HG03175 (cell line): ENCODE data around the gene SEZ6L2.
"Not testable (repeated sequence)": the region's sequence is repeated elsewhere in the genome, so short reads cannot be mapped to it uniquely, and the experiment has no call there.

Experiments
- ATAC-seq: cut with Tn5 transposase; IDR thresholded peaks from one replicate; pipeline ENCODE4 v1.9.1; 2021; ENCODE audit warnings: mild to moderate bottlenecking, moderate library complexity; ENCODE audit not compliant: unreplicated experiment

Gene SEZ6L2

GRCh38 chr16:29891525-29892457, 7.6 kb downstream of the SEZ6L2 start:
- ATAC-seq = no peak

- ATAC-seq = not testable (repeated sequence)
These were observed 10.0 kb downstream of the SEZ6L2 start for GRCh38 chr16:29889372-29889771.

GRCh38 chr16:29883987-29884386, 15.4 kb downstream of the SEZ6L2 start:
- no peak for ATAC-seq

DNA sequence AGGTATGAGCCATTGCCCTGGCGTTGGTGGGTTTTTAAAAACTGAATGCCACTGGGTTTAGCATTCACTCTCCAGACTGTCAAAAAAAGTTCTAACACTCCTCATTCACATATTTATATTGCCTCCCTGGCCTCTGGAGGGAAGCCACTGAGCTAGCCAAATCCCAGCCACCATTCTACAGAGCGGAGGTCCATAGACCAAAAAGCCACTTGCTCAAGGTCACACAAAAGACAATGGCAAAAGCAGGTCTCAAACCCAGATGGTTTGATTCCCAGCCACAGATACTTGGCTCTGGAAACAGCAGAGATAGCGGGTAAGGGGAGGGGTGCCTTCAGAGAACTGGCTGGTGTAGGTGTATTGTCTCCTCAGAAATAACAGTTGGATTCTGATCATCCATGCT, 18.3 kb downstream of the SEZ6L2 start:
- no peak for ATAC-seq

DNA sequence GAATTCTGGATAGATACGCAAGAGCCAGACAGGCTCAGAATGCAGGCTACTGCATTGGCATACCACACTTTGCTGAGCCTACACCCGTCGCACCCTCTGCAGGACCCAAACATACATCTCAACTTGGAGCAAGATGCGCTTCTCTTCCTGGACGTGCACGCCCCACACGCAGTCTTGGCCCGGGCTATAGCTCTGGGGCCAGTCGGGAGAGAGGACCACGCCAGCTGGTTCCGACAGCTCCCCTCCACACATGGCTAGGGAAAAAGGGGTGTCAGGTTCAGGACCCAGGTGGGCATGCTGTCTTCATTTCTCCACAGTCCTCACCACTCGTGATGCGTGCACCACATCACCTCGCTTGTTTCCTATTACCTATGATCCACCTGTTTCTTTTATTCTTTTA, 21.2 kb downstream of the SEZ6L2 start:
- no peak for ATAC-seq

DNA sequence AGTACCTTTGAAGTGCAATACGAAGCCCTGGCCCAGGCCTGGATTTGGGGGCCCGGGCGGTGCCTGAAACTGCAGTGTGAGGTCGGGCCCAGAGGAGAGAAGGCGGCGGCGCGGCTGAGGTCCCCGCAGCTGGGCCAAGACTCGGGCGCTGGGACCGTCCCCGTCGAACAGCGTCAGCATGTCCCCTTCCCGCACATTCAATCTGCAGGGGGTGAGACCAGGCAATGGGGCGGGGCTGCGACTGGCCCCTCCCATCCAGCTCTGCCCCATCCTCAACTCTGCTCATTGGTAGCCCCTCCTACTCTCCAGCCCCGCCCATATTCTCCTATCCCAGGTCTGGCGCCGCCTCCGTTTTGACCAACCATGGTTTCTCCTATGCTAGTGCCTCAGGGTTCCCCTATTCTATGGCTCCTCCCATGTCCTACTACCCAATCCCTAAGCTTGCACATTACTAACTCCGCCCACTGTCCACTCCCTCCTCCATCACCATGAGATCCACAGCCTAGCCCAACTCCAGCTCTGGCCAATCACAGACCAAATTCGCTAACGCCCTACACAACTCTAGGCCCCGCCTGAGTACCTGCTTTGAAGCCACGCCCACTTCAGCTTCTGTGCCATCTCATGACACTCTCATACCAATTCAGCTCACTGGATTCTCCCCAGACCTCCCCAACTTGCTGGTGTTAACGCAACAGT, 21.9 kb downstream of the SEZ6L2 start:
- ATAC-seq = no peak

DNA sequence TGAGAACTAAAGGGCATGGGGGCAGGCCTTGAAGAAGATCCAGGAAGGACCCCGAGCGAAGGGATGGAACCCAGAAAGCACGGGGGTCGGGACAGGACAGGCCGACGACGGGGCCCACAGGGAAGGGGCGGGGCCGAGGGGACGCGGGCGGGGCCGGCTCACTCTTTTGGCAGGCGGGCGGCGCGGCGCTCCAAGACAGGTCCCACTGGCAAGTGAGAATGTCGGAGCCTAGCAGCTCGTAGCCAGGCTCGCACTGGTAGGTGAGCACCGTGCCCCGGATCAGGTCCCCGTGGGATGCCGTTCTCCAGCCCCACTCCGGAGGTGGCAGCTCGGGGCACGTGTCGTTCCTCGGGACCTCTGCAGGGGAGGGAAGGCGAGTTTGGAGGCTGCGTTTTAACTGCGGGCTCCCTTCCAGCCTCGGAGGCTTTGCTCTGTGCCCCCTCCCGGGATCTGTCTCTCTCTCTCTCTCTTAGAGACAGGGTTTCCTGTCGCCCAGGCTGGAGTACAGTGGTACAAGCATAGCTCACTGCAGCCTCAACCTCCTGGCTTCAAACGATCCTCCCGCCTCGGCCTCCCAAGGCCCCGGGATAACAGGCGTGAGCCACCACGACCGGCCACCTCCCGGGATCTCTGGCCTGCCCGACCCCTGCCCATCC, 22.6 kb downstream of the SEZ6L2 start:
- ATAC-seq = no peak

DNA sequence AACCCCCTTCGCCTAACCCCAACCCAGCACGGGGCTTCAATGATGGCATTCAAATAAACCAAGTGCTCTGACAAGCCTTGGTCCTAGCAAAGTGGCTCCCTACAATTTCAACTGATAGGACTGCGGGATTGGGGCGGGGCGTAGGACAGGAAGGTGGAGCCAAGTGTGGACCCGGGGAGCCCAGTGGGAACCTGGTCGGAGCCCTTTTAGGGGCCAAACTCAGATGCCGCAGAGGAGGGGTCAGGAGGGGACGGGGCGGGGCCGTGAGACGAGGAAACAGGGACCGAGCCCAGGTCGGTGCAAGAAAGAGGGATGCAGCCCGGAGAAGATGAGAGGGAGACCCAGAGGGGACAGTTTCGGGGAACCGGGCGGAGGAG, 23.1 kb downstream of the SEZ6L2 start:
- no peak for ATAC-seq

- ATAC-seq = no peak
These were observed 24.1 kb downstream of the SEZ6L2 start for GRCh38 chr16:29875206-29875605.

GRCh38 chr16:29873319-29873718, 26.0 kb downstream of the SEZ6L2 start:
- no peak for ATAC-seq

GRCh38 chr16:29871822-29872546, 27.4 kb downstream of the SEZ6L2 start:
- ATAC-seq = no peak

- ATAC-seq = not testable (repeated sequence)
These were observed 30.3 kb downstream of the SEZ6L2 start for GRCh38 chr16:29869067-29869466.

GRCh38 chr16:29868396-29869009, 30.8 kb downstream of the SEZ6L2 start:
- ATAC-seq = no peak

DNA sequence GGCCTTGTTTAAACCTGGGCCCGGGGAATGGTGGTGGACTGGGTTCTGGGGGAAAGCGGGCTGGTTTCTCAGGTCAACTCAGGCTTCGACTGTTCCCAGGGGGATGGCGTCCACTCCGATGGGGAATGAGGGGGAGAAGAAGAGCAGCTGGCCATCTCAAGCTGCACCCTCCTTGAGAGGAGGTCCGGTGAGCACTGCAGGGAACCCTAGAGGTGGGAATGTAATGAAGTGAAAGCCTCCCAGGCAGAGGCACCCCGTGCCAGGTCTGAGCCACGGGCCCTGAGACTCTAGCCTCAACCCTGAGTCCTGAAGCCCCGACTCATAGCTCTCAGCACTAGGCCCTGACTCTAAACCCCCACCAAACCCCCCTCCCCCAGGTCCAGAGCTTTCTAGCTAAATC, 35.1 kb downstream of the SEZ6L2 start:
- ATAC-seq = no peak

DNA sequence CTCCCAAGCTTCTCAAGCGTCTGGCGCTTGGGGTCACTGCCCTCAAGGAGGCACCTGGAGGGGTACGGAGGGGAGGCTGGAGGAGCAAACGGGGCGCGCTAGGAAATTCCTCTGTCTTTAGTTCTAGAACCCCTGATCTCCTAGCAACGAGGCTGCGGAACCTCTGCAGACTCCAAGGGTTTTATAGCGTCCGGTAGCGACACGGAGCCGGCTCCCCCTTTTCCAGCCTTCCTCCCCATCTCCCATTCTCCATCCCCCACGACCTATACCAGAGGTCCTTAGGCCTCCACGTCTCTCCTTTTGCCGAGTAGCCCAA, 35.7 kb downstream of the SEZ6L2 start:
- ATAC-seq = no peak

DNA sequence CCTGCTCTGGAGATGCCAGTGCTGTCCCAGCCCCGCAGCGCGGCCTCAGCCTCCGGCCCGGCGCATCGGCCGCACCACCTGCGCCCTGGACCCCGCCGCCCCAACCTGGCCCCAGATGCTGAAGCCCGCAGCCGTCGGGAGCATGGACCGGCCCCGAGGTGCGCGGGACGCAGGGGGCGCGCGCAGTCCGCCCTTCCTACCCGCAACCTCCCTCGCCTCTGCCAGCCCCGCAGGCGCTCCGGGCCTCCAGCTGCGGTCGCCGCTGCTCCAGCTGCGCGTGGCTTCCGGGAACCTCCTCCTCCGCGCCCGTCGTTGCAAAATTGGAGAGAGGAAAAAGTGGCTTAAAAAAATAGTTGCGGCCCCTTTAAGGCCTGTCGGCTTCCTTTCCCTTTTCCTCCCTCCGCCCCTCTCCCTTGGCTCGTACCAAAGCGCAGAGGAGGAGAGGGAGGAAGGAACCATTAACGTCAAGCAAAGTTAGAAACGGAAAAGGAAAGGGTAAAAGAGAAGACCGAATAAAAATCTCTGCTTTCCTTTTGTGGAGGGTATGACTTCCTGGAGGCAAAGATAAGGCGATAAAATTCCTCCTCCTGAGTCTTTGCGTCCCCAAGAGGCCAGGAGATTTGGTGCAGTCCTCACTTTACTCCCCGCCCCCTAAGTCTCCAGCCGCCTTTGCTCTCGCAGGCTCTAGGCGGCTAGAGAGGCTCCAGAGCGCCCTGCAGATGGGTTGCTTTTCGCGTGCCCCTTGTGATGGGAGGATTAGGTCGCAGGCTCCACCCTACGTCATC, 36.3 kb downstream of the SEZ6L2 start, which contains the start of gene CDIPT:
CDIPT (minus strand) TSS at position 343 of the 785 bp plus-strand sequence. CDS start 369 bp downstream, outside the sequence.
- ATAC-seq = peak; percentile 99

DNA sequence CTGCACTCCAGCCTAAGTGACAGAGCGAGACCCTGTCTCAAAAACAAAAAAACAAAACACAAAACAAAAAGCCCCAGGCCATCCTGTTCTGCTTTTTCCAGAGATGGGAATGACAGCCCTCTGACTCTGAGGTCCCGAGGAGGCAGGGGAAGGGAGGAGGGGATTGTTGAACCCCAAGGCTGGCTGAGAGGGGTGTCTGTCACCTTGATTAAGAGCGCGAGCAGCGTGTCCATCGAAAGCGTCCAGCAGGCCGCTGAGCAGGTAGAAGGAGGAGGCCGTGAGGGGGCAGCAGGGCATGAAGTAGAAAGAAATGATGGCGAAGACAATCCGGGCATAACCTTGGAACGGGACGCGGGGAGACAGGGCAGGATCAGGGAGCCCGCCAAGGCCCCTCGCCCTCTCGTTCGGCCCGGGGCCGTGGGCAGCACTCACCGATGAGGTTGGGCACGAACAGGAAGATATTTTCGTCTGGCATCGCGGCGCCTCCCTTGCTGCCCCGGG, 36.9 kb downstream of the SEZ6L2 start:
- ATAC-seq = no peak

GRCh38 chr16:29860218-29860617, 39.1 kb downstream of the SEZ6L2 start:
- ATAC-seq = no peak

DNA sequence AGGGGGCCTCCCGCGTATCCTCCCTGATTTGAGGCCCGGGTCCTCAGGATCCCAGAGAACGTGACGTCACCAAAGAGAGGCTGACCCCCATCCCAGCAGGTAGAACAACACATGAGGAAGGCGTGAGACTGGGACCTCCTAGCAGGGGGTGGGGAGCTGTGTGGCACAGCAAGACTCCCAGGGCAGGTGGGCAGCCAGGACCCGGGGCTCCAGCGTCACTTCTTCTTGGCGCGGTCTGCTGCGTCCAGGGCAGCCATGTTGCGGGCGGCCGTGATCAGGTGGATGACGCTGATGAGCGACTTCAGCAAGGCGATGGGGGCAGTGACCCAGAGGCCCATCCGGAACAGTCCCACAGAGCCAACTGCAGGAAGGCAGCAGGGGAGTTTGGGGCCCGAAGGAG, 40.4 kb downstream of the SEZ6L2 start:
- no peak for ATAC-seq
